Chondrocyte (in vitro differentiated cells): ENCODE measurements around the gene ELL2. TPM values are rescaled to one million over a fixed set of nuclear protein-coding genes. Genes with fewer than 3 reads are reported as not detected.
A peak's percentile ranks its signal among the peaks of the same experiment; 100 is the strongest.

ENCODE experiments used
- DNase-seq: peaks from one replicate; pipeline ENCODE4 v3.0.0; 2021; ENCODE audit warnings: mixed read lengths, low spot score
- H3K27ac Mint-ChIP-seq: one replicate; pipeline ENCODE4 v1.8.0; 2021; ENCODE audit warnings: mild to moderate bottlenecking, moderate library complexity, mixed read lengths; ENCODE audit not compliant: unreplicated experiment
- H3K27me3 Mint-ChIP-seq: 2 replicates; pipeline ENCODE4 v1.8.0; 2021; ENCODE audit warnings: low read depth, mixed read lengths
- H3K36me3 Mint-ChIP-seq: 2 replicates; pipeline ENCODE4 v1.8.0; 2021; ENCODE audit warnings: low read depth, mixed read lengths
- H3K4me1 Mint-ChIP-seq: 2 replicates; pipeline ENCODE4 v1.8.0; 2021; ENCODE audit warnings: low read depth, mild to moderate bottlenecking, mixed read lengths
- H3K4me3 Mint-ChIP-seq: one replicate; pipeline ENCODE4 v1.8.0; 2021; ENCODE audit warnings: mild to moderate bottlenecking, moderate library complexity, mixed read lengths; ENCODE audit not compliant: unreplicated experiment
- H3K9me3 Mint-ChIP-seq: 2 replicates; pipeline ENCODE4 v1.8.0; 2021; ENCODE audit warnings: low read depth, mixed read lengths
- CTCF ChIP-seq: fragments of 200-600 bp; sonication (generic); IDR thresholded peaks from 2 replicates; pipeline ENCODE4 v1.5.0; 2021; ENCODE audit warnings: antibody characterized with exemption, mild to moderate bottlenecking, moderate library complexity
- total RNA-seq: library from RNA; stranded (reverse); gene quantifications from 3 replicates; pipeline ENCODE4 v1.2.1, GENCODE V29; 2021

The ELL2 gene
- total RNA-seq, 1 donor from 2014 or later, result 51.7 TPM

GRCh38 chr5:95959888-95960666 lies 1.6 kb downstream of the ELL2 start:
- Mint-ChIP-seq H3K36me3 (no peaks in the 10 kb centered on the region), H3K27ac (peak overlapping the region; percentile 87), H3K9me3 (no peaks in the 10 kb centered on the region), H3K4me1 (peaks cover 60% of the 10 kb centered on the region), H3K4me3 (peak overlapping the region; percentile 84), H3K27me3 (no peaks in the 10 kb centered on the region)
- DNase-seq, result no peak
- peak; percentile 59 for TF ChIP-seq CTCF

- peaks cover 3% of the 10 kb centered on the region for H3K36me3 Mint-ChIP-seq
- H3K4me1 Mint-ChIP-seq, result peaks cover 66% of the 10 kb centered on the region
- peak overlapping the region; percentile 84 for H3K4me3 Mint-ChIP-seq
- no peaks in the 10 kb centered on the region for H3K9me3 Mint-ChIP-seq
- no peaks in the 10 kb centered on the region for H3K27me3 Mint-ChIP-seq
- DNase-seq, result no peak
- no peak for TF ChIP-seq CTCF
- H3K27ac Mint-ChIP-seq, result peak overlapping the region; percentile 87
These were observed 2.4 kb downstream of the ELL2 start for GRCh38 chr5:95959051-95959887.

GRCh38 chr5:95958310-95959014 lies 3.2 kb downstream of the ELL2 start:
- H3K27me3 Mint-ChIP-seq, result no peaks in the 10 kb centered on the region
- no peak for TF ChIP-seq CTCF
- peaks cover 3% of the 10 kb centered on the region for H3K36me3 Mint-ChIP-seq
- no peaks in the 10 kb centered on the region for H3K9me3 Mint-ChIP-seq
- H3K4me3 Mint-ChIP-seq, result peak overlapping the region; percentile 84
- H3K4me1 Mint-ChIP-seq, result peaks cover 73% of the 10 kb centered on the region
- H3K27ac Mint-ChIP-seq, result peak overlapping the region; percentile 45
- no peak for DNase-seq

DNA sequence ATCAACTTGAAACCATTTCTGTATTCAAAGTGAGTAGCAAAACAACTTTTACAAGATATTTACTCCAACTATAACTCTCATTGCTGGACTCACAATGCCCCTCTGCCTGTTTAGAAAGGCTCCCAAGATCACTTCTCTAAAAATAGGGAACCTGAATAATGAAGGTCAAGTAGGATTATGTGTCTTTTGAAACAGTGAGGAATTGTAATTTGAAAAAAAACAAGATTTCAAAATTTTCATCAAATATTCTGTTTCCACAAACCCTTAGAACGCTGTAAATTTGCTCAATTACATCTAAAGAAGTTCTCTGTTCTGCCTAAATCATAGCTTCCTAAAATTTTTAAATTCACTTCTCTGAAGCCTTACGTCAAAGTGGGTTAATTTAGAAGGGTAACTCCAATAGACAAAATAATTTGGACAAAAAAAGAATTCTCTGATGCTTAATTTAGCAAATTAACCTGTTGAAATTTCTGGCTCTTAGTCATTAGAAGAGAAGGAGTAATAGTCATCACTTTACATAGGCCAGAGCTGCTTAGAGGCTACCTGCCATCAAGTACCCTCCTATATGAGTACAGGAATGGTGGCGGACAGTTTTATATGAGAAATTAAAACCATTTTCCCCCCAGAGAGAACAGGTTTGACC lies 4.0 kb downstream of the ELL2 start:
- no peak for DNase-seq
- peaks cover 76% of the 10 kb centered on the region for H3K4me1 Mint-ChIP-seq
- peak overlapping the region; percentile 45 for H3K27ac Mint-ChIP-seq
- no peak for TF ChIP-seq CTCF
- no peaks in the 10 kb centered on the region for H3K27me3 Mint-ChIP-seq
- peak overlapping the region; percentile 57 for H3K4me3 Mint-ChIP-seq
- H3K36me3 Mint-ChIP-seq, result peaks cover 4% of the 10 kb centered on the region
- no peaks in the 10 kb centered on the region for H3K9me3 Mint-ChIP-seq
